SW480 (cell line): ENCODE data around the gene FOXJ2.
"Not testable (repeated sequence)": the region's sequence is repeated elsewhere in the genome, so short reads cannot be mapped to it uniquely, and the experiment has no call there.

Experiments used
- DNase-seq: peaks from one replicate; pipeline ENCODE4 v3.0.0-alpha.2; 2016; ENCODE audit warnings: low spot score

The FOXJ2 gene

DNA sequence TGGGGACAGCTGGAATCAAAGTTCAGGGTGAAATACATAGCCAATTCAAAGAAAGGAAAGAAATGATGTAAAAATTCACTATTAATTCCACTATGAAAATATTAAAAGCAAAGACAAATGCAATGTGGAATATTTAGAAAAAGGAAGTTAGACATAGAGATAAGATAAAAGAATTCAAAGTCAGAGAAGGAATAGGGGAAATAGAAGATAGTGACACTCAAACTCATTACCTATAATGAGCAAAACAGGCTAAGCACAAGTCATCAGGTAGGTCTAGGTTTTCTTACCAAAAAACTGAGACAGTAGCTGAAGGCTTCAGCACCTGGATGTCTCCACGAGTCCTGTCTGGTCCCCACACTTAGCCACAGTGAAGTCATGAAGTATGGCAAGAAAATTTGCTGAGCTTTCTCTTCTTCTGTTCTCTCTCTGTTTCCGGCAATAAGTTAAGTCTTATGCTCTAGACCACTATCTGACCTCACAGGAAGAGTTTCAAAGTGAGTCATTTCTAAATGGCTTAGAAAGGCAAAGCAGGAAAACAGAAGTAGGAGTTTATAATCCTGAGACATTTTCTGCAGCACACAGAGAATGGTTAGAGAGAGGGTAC lies 33.6 kb downstream of the FOXJ2 start, which contains the start of gene C3AR1:
TSS of gene C3AR1 (minus strand) at position 369 of the 604 bp plus-strand sequence. CDS start 6,174 bp downstream, outside the sequence.
- peak; percentile 70 for DNase-seq

- DNase-seq = no peak
Observed at GRCh38 chr12:8069582-8069981, 37.1 kb downstream of the FOXJ2 start.

- not testable (repeated sequence) for DNase-seq
Observed at GRCh38 chr12:8071820-8072219, 39.3 kb downstream of the FOXJ2 start.

DNA sequence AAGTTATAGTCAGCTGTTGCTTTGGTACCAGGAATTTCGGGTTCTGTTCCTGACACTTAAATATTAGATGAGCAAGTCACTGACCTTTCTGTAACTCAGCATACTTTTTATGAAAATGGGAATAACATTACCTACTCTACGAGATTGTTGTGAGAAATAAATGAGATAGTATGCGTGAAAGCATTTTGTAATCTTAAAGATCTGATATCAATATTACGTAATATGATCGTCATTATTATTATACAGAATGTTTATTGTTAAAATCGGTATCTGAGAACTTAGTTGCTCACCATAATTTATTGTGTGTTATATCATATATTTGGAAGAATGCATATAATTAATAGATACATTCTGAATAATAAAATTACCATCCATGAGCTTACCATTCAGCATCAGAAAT lies 43.4 kb downstream of the FOXJ2 start:
- no peak for DNase-seq

GRCh38 chr12:8076366-8076765 lies 43.9 kb downstream of the FOXJ2 start:
- no peak for DNase-seq

- DNase-seq = peak; percentile 70
Observed at GRCh38 chr12:8077207-8077606, 44.7 kb downstream of the FOXJ2 start.

- DNase-seq = peak; percentile 82
Observed at GRCh38 chr12:8078398-8078797, 45.9 kb downstream of the FOXJ2 start.

- no peak for DNase-seq
Observed at GRCh38 chr12:8078916-8079315, 46.4 kb downstream of the FOXJ2 start.

DNA sequence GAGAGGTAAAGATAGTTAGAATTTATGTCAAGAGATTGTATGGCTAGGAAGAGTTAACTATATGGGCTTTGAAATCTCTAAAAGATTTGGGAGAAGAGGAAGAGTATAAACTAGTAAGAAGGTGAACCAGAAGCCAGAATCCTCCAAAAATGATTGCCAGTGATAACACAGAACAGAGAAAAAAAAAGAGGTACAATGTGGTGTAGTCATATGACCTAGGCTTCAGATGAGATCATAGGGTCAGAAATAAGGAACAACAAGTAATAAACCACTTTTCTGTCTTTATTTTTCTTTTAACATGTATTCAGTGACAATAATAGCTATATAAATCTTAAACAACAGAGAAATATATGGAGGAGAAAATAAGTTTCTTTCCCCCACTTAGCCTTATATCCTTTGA lies 47.6 kb downstream of the FOXJ2 start:
- no peak for DNase-seq

DNA sequence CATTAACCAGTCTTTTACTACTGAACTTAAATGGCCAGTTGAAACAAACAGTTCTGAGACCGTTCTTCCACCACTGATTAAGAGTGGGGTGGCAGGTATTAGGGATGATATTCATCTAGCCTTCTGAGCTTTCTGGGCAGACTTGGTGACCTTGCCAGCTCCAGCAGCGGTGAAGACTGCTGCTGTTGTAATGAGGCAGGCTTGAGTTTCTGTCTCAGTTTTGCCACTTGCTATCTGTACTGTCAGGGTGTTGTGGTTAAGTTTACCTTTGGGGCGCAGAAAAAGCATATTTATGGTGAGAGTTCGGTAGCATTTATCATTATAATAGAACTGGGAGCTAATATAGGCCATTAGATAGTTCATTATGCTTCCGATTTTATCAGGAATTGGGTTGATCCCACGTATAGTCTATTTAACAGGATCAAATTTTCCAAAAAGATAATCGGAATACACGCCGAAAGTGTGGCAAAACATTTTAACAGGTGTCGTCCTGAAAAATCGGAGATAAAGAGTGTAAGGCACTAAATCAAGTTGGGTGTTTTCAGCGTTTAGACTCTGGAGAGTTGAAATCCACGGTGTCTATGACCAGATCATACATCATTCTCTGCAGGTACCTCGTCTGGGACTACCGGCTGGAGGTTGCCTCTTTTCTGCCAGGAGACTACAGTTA lies 48.9 kb downstream of the FOXJ2 start:
- peak; percentile 54 for DNase-seq

GRCh38 chr12:8082808-8083100 lies 50.2 kb downstream of the FOXJ2 start:
- no peak for DNase-seq

- not testable (repeated sequence) for DNase-seq
Observed at GRCh38 chr12:8084351-8084750, 51.8 kb downstream of the FOXJ2 start.

GRCh38 chr12:8087666-8088065 lies 55.1 kb downstream of the FOXJ2 start:
- no peak for DNase-seq

GRCh38 chr12:8088574-8088973 lies 56.1 kb downstream of the FOXJ2 start:
- DNase-seq = no peak

- DNase-seq = not testable (repeated sequence)
Observed at GRCh38 chr12:8089277-8089676, 56.8 kb downstream of the FOXJ2 start.

GRCh38 chr12:8089716-8090115 lies 57.2 kb downstream of the FOXJ2 start:
- no peak for DNase-seq

- no peak for DNase-seq
Observed at GRCh38 chr12:8093291-8093690, 60.8 kb downstream of the FOXJ2 start.

GRCh38 chr12:8096281-8096915 lies 63.9 kb downstream of the FOXJ2 start:
- no peak for DNase-seq

DNA sequence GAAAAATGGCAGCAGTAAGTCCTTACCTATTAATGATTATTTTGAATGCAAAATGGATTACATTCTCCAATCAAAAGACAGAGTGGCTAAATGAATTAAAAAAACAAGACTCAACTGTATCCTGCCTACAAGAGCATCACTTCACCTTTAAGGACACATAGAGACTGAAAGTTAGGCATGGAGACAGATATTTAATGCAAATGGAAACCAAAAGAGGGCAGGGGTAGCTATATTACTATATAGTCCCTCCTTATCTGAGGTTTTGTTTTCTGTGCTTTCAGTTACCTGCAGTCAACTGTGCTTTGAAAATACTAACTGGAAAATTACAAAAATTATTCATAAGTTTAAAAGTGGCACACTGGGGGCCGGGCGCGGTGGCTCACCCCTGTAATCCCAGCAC lies 66.7 kb downstream of the FOXJ2 start:
- DNase-seq = no peak
